Panc1 (cell line): ENCODE measurements around the gene APCDD1. TPM values are rescaled to one million over a fixed set of nuclear protein-coding genes. Genes with fewer than 3 reads are reported as not detected.

Experiments
- ATAC-seq: fragments of 200-7000 bp; cut with Tn5 transposase; 2 replicates; pipeline ENCODE4 v1.9.1; 2020; ENCODE audit warnings: mild to moderate bottlenecking, moderate library complexity
- BruUV-seq: library from RNA; stranded (reverse); fragments of 400-500 nt; replicated peaks from 2 replicates; lab custom pipeline; 2021; lab: Mats Ljungman, UMichigan
- CTCF ChIA-PET: fragments of 300-600 bp; sonication (Branson Sonifier 250); formaldehyde crosslinking; loops from one replicate; lab custom pipeline; 2022; ENCODE audit warnings: antibody characterized with exemption; lab: Charles Lee
- POLR2A ChIA-PET: fragments of 300-600 bp; sonication (Branson Sonifier 250); formaldehyde crosslinking; loops from one replicate; lab custom pipeline; 2022; ENCODE audit warnings: antibody characterized with exemption; lab: Charles Lee
- DNase-seq: peaks from one replicate; pipeline ENCODE4 v3.0.0-alpha.2; 2010; ENCODE audit warnings: low read depth, low spot score
- H3K27ac ChIP-seq: 2 replicates; pipeline ENCODE4 v1.5.1; 2011; ENCODE audit warnings: mild to moderate bottlenecking, low read length, inconsistent platforms
- H3K27me3 ChIP-seq: fragments of 200-500 bp; sonication (Bioruptor generic); 2 replicates; pipeline ENCODE4 v1.6.0; 2014; ENCODE audit warnings: low read length, inconsistent platforms; ENCODE audit not compliant: control insufficient read depth, insufficient read depth
- H3K36me3 ChIP-seq: fragments of 200-500 bp; sonication (Bioruptor generic); 2 replicates; pipeline ENCODE4 v1.5.1; 2014; ENCODE audit warnings: inconsistent platforms, mild to moderate bottlenecking, low read length, moderate library complexity; ENCODE audit not compliant: control insufficient read depth, insufficient read depth
- H3K4me1 ChIP-seq: 2 replicates; pipeline ENCODE4 v1.5.1; 2011; ENCODE audit warnings: inconsistent platforms, mild to moderate bottlenecking, low read length, moderate library complexity; ENCODE audit not compliant: control insufficient read depth, insufficient read depth
- H3K4me3 ChIP-seq, 2 experiments: 2 replicates each; pipeline ENCODE4 v1.5.1; 2011 to 2012; ENCODE audit warnings: low read depth in 2 of 2, low read length in 2 of 2, mild to moderate bottlenecking in 2 of 2, inconsistent platforms in 1 of 2, moderate library complexity in 1 of 2
- H3K9me3 ChIP-seq: fragments of 200-500 bp; sonication (Bioruptor generic); 2 replicates; pipeline ENCODE4 v1.5.1; 2014; ENCODE audit warnings: low read depth, mild to moderate bottlenecking, inconsistent platforms, low read length, moderate library complexity; ENCODE audit not compliant: control insufficient read depth, insufficient read depth
- POLR2AphosphoS5 ChIP-seq: IDR thresholded peaks from 2 replicates; pipeline ENCODE4 v1.6.1; 2012; ENCODE audit warnings: mild to moderate bottlenecking, low read depth, low read length, moderate library complexity
- SIN3A ChIP-seq: IDR thresholded peaks from 2 replicates; pipeline ENCODE4 v1.6.1; 2012; ENCODE audit warnings: low read depth, mild to moderate bottlenecking, low read length, moderate library complexity, borderline replicate concordance; ENCODE audit not compliant: insufficient read depth
- TCF7L2 ChIP-seq: IDR thresholded peaks from 2 replicates; pipeline ENCODE4 v1.6.1; 2011; ENCODE audit warnings: mild to moderate bottlenecking, low read depth, low read length, inconsistent platforms
- in situ Hi-C: cut with HindIII; loops from 2 replicates; pipeline ENCODE4 v1.10.0; 2016; ENCODE audit warnings: low sequenced_read_pairs, low pct_unique_long_range_greater_than_20kb
- intact Hi-C: fragments of 100-400 bp; cut with micrococcal nuclease; formaldehyde crosslinking; loops from one replicate; pipeline ENCODE4 v1.10.0; 2022; ENCODE audit not compliant: unreplicated experiment
- total RNA-seq: library from RNA; stranded (reverse); gene quantifications from one replicate; pipeline ENCODE4 v1.2.1, GENCODE V29; 2021; ENCODE audit not compliant: unreplicated experiment
- TF ChIP-seq, protein P1 (sequence below): fragments of 450-650 bp; IDR thresholded peaks from 2 replicates; pipeline ENCODE4 v1.5.1; 2017; ENCODE audit warnings: mild to moderate bottlenecking
- TF ChIP-seq, protein P2 (sequence below), 2 experiments: IDR thresholded peaks; 2 replicates each; pipeline ENCODE4 v1.6.1; 2011 to 2012; ENCODE audit warnings: low read depth in 2 of 2, control low read depth in 1 of 2, low read length in 1 of 2, mild to moderate bottlenecking in 1 of 2, moderate library complexity in 1 of 2; ENCODE audit not compliant: insufficient read depth in 1 of 2

APCDD1 gene
- total RNA-seq, 1 experiment from 2014 or later, result 0.36 TPM

- BruUV-seq, result no TSS peak
- no peak for TF ChIP-seq TCF7L2
- TF ChIP-seq, protein P1, sequence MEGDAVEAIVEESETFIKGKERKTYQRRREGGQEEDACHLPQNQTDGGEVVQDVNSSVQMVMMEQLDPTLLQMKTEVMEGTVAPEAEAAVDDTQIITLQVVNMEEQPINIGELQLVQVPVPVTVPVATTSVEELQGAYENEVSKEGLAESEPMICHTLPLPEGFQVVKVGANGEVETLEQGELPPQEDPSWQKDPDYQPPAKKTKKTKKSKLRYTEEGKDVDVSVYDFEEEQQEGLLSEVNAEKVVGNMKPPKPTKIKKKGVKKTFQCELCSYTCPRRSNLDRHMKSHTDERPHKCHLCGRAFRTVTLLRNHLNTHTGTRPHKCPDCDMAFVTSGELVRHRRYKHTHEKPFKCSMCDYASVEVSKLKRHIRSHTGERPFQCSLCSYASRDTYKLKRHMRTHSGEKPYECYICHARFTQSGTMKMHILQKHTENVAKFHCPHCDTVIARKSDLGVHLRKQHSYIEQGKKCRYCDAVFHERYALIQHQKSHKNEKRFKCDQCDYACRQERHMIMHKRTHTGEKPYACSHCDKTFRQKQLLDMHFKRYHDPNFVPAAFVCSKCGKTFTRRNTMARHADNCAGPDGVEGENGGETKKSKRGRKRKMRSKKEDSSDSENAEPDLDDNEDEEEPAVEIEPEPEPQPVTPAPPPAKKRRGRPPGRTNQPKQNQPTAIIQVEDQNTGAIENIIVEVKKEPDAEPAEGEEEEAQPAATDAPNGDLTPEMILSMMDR, result peak; percentile 47
- in situ Hi-C loops (no loop called here), intact Hi-C loops (no loop called here)
- no peaks in the 10 kb centered on the region for H3K4me1 ChIP-seq
- H3K27ac ChIP-seq, result no peak overlapping the region
- POLR2A ChIA-PET, result no interaction called here
- no peaks in the 10 kb centered on the region for H3K9me3 ChIP-seq
- CTCF ChIA-PET, result no interaction called here
- no peak overlapping the region for H3K4me3 ChIP-seq
- no peaks in the 10 kb centered on the region for H3K36me3 ChIP-seq
- peak; percentile 71 for ATAC-seq
- peak; percentile 10 for DNase-seq
- no peaks in the 10 kb centered on the region for H3K27me3 ChIP-seq
Observed at GRCh38 chr18:10490401-10491165, 36.1 kb downstream of the APCDD1 start.

- in situ Hi-C loops, result no loop called here
- ATAC-seq, result no peak
- H3K36me3 ChIP-seq, result no peaks in the 10 kb centered on the region
- H3K4me1 ChIP-seq, result no peaks in the 10 kb centered on the region
- no peak overlapping the region for H3K27ac ChIP-seq
- CTCF ChIA-PET, result no interaction called here
- H3K4me3 ChIP-seq, result no peak overlapping the region
- intact Hi-C loops, result no loop called here
- no peaks in the 10 kb centered on the region for H3K27me3 ChIP-seq
- DNase-seq, result no peak
- BruUV-seq, result no TSS peak
- POLR2A ChIA-PET, result no interaction called here
- no peaks in the 10 kb centered on the region for H3K9me3 ChIP-seq
- TF ChIP-seq, protein P2, sequence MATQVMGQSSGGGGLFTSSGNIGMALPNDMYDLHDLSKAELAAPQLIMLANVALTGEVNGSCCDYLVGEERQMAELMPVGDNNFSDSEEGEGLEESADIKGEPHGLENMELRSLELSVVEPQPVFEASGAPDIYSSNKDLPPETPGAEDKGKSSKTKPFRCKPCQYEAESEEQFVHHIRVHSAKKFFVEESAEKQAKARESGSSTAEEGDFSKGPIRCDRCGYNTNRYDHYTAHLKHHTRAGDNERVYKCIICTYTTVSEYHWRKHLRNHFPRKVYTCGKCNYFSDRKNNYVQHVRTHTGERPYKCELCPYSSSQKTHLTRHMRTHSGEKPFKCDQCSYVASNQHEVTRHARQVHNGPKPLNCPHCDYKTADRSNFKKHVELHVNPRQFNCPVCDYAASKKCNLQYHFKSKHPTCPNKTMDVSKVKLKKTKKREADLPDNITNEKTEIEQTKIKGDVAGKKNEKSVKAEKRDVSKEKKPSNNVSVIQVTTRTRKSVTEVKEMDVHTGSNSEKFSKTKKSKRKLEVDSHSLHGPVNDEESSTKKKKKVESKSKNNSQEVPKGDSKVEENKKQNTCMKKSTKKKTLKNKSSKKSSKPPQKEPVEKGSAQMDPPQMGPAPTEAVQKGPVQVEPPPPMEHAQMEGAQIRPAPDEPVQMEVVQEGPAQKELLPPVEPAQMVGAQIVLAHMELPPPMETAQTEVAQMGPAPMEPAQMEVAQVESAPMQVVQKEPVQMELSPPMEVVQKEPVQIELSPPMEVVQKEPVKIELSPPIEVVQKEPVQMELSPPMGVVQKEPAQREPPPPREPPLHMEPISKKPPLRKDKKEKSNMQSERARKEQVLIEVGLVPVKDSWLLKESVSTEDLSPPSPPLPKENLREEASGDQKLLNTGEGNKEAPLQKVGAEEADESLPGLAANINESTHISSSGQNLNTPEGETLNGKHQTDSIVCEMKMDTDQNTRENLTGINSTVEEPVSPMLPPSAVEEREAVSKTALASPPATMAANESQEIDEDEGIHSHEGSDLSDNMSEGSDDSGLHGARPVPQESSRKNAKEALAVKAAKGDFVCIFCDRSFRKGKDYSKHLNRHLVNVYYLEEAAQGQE (IDR thresholded peaks at IDR 0.05; ENCODE audit: insufficient read depth in 1 of 2, low read depth in 2 of 2, low read length in 1 of 2), result no peak
- TF ChIP-seq, protein P1, result no peak
- TF ChIP-seq SIN3A, result no peak
- no peak for TF ChIP-seq POLR2AphosphoS5
- no peak for TF ChIP-seq TCF7L2
Observed at GRCh38 chr18:10495936-10496335, 41.5 kb downstream of the APCDD1 start.
